Right hindlimb (tissue), 1 donor: ENCODE measurements around the gene LMX1B.

ENCODE experiments used
- DNase-seq: peaks from one replicate; pipeline ENCODE4 v3.0.0-alpha.2; 2018

The LMX1B gene

DNA sequence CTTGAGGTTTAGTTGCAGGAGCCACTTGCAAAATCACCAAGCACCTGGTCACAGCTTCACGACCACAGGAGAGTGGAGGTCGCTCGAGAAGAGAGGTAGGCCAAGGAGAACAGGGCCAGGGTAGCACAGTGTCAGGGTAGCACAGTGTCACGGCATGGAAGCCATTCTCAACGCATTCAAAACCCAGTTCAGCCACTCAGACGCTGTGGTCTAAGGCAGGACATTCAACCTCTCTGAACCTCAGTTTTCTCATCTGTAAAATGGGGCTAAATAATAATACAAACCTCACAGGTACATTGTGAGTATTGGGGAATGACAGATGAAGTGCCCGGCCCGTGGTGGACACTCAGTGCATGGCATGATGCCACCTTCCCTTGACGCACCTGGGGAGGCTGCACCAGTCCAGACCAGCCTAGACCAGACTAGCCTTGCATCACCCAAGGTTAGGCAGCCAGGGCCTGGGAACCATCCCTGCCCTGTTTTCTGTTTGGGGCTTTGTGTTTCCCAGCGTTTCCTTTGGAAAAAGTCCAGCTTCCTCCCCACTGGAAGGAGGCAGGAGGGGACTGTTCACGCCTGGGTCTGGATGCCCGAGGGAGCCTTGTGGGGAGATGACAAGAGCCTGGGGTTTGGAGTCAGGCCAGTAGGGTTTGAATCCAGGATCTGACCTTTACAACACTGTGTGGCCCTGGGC lies 7.8 kb upstream of the LMX1B start:
- no peak for DNase-seq

GRCh38 chr9:126606483-126606870 lies 7.3 kb upstream of the LMX1B start:
- DNase-seq: no peak

DNA sequence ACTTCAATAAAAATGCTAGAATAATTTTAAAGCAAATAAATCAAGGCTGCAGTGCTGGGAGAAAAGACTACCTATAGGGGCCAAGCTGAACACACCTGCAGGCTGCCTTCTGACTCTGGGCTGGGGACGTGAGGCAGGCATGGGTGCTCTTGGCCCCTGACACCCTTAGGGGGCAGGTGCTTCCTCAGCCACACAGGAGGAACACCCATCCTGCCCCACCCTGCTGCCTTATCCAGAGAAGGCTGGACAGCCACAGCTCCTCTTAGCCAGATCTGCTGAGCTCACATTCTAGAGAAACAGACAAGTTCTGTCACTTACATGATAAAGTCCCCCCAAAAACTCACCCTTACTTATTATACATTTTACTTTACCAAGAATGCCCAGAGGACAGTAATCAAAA lies 6.6 kb upstream of the LMX1B start:
- no peak for DNase-seq

GRCh38 chr9:126607731-126608130 lies 6.0 kb upstream of the LMX1B start:
- no peak for DNase-seq

GRCh38 chr9:126608551-126608950 lies 5.2 kb upstream of the LMX1B start:
- DNase-seq: no peak

- DNase-seq: no peak
These were observed 4.5 kb upstream of the LMX1B start for GRCh38 chr9:126609191-126609590.

GRCh38 chr9:126609711-126610388 lies 3.9 kb upstream of the LMX1B start:
- no peak for DNase-seq

- DNase-seq: peak; percentile 38
These were observed 2.5 kb upstream of the LMX1B start for GRCh38 chr9:126611193-126611591.

- DNase-seq: peak; percentile 83
These were observed 2.0 kb upstream of the LMX1B start for GRCh38 chr9:126611592-126612325.

DNA sequence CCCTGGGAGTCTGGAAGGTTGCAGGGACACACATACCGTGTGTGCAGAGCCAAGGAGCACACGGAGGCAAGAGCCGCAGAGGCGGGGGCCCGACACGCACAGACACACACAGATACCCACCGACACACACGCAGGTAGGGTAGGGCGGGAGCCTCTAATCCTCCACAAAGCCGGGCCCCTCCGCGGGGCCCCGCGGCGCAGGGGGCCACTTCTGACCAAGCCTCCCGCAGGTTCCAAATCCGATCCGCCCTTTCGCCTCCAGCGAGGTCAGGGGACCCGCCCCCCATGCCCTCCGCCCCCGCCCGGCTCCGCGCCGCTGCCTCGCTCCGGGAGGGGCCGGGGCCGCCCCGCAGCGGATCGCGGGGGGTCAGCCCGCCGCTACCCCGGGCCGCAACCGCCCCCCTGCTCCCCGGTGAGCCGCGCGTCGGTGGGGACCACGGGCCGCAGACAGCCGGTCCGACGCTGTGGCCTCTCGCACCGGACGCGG lies 1.4 kb upstream of the LMX1B start:
- peak; percentile 19 for DNase-seq

- DNase-seq: peak; percentile 38
These were observed 701 bp upstream of the LMX1B start for GRCh38 chr9:126612813-126613641.

- no peak for DNase-seq
These were observed 343 bp downstream of the LMX1B start for GRCh38 chr9:126614088-126614454.

DNA sequence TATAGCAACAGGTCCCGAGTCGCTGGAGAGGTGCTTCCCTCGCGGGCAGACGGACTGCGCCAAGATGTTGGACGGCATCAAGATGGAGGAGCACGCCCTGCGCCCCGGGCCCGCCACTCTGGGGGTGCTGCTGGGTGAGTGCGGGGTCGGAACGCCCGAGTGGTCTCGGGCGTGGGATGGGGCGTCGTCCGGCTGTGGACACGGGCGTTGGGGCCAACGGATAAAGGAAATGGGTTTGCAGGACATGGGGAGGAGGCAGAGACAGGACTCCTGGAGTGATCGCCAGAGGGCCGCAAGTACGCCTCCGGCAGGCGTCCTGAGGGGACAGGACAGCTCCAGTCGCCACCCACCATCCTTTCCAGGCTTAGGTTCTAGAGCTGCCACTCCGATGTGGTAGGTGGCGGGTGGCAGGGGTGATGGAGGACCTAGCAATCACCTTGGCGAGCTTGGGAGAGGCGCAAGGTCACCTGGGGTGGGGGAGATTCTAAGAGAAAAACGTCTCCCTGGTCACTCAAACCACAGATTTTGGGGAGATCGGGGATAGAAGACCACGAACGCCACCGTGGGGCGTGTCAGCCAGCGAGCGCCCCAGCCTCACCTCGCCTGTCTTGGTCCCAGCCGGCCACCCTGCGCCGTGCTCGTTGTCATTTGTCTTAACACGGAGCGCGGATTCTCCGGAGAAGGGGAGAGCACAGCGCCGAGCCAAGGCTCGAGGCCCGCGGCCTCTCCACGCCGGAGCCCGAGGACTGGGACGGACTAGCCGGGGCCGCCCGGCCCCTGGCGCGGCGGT lies 922 bp downstream of the LMX1B start:
- peak; percentile 30 for DNase-seq

DNA sequence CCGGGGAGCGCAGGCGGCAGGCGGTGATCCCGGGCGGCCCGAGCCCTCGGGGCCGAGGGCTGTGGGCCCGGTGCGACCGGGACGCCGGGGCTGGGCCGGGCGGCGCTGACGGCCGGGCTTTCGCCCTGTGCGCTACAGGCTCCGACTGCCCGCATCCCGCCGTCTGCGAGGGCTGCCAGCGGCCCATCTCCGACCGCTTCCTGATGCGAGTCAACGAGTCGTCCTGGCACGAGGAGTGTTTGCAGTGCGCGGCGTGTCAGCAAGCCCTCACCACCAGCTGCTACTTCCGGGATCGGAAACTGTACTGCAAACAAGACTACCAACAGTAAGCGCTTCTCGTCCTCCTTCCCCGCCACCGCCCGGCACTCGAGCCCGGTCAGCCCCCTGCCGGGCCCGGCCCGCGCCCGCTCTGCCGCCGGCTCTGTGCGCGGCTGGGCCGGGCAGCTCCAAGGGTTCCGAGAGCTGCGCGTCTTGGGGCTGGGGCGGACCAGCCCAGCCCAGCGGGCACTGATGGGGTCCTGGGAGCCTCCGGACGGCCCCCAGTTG lies 1.6 kb downstream of the LMX1B start:
- DNase-seq: peak; percentile 63

DNA sequence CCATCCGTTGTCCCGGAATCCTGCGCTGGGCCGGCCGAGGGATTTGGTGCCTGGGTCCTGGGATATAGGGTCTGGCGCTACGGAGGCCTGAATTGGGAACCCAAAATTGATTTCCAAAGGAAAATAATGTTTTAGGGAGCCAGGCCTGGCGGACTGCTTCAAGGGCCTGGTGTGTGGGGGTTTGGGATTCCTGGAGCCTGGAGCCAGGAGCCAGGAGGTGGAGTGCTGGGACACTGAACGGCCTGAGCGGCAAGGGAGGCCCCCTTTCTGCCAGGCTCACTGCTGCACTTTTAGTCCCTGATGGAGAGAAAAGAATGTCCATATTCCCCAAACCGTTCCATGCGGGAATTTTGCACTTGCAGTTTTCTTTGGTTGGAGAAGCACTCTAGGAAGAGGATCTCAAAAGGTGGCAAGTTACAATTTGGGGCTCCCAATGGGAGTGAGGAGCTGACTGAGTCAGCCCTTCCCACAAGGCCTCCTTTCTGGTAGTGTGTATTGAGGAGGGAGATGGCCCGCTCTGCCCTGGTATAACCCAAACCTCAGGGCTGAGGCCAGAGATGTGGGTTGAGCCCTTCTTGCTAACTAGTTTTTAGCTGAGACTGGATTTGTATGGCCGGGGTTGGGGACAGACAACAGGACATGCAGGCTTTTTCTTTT lies 2.2 kb downstream of the LMX1B start:
- peak; percentile 22 for DNase-seq

DNA sequence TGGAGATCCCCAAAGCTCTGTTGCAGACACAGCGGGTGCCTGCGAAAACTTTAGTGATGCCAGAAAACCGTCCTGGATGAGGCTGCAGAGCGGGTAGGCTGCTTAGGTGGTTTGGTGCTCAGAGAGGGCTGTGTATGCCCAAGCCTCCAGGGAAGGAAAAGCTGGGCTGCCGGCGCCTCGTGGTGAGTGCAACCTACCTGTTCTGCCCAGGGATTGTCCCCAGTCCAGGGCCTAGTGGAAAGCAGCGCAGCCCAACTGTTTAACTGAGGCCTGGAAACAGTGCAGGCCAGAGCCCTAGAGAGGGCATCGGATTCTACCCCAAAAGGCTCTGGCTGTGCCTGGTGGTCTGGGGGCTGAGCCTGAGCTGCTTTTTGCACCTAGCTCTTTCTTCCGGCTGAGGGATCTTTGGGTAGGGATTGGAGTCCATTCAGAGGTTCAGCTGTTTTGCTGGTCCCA lies 2.8 kb downstream of the LMX1B start:
- DNase-seq: peak; percentile 13

- DNase-seq: no peak
These were observed 3.5 kb downstream of the LMX1B start for GRCh38 chr9:126617003-126617822.

DNA sequence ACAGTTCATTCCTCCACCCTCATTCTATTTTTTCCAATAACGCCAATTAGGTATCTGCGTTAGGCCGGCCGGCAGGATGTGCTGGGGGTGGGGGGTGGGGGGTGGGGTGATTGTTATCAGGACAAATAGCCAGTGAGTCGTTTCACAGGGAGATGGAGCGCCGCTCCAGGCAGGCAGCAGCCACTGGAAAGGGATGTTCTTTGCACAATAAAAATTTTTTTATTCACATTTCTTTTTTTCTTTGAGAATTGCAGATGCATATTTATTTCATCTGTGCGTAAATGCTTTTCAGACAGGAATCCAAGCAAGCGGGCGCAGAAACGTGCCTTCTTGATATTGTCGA lies 4.1 kb downstream of the LMX1B start:
- peak; percentile 15 for DNase-seq

GRCh38 chr9:126618190-126618584 lies 4.5 kb downstream of the LMX1B start:
- no peak for DNase-seq
